GM12878 (cell line): ENCODE measurements around the gene VAV2. TPM values are rescaled to one million over a fixed set of nuclear protein-coding genes. Genes with fewer than 3 reads are reported as not detected.

Experiments used
- ATAC-seq: fragments of 200-7000 bp; cut with Tn5 transposase; 3 replicates; pipeline ENCODE4 v1.9.1; 2020; ENCODE audit warnings: mild to moderate bottlenecking, moderate library complexity
- BruUV-seq: library from RNA; stranded (reverse); fragments of 400-500 nt; replicated peaks from 2 replicates; lab custom pipeline; 2021; lab: Mats Ljungman, UMichigan
- CTCF ChIA-PET: fragments of 300-600 bp; sonication (Branson Sonifier 250); formaldehyde crosslinking; extraction: SDS; loops from one replicate; lab custom pipeline; 2021; ENCODE audit warnings: inconsistent platforms; lab: Yijun Ruan, JAX
- POLR2A ChIA-PET: fragments of 350-600 bp; formaldehyde crosslinking; extraction: SDS; loops from one replicate; lab custom pipeline; 2021; ENCODE audit warnings: inconsistent platforms; lab: Charles Lee
- RAD21 ChIA-PET: fragments of 300-600 bp; sonication (Branson Sonifier 250); formaldehyde crosslinking; loops from one replicate; lab custom pipeline; 2023; ENCODE audit warnings: antibody characterized with exemption; ENCODE audit not compliant: unreplicated experiment; lab: Charles Lee
- SMC1A ChIA-PET: fragments of 300-600 bp; sonication (Branson Sonifier 250); formaldehyde crosslinking; loops from one replicate; lab custom pipeline; 2023; ENCODE audit not compliant: unreplicated experiment, uncharacterized antibody; lab: Charles Lee
- DNase-seq: peaks from one replicate; pipeline ENCODE4 v3.0.0-alpha.2; 2011; ENCODE audit warnings: low read depth, low spot score
- FAIRE-seq: peaks from 3 replicates; lab custom pipeline; 2011; peaks lifted over from hg19 to GRCh38; lab: Jason Lieb, UNC
- H2AFZ ChIP-seq: 2 replicates; pipeline ENCODE4 v1.6.0; 2011; ENCODE audit warnings: low read depth, low read length, control low read depth; ENCODE audit not compliant: control insufficient read depth
- H3K27ac ChIP-seq: 2 replicates; pipeline ENCODE4 v1.5.1; 2011; ENCODE audit warnings: control low read depth; ENCODE audit not compliant: control insufficient read depth, insufficient read depth
- H3K27me3 ChIP-seq, 2 experiments: replicated peaks in 1 of 2; 2 replicates each; pipeline versions ENCODE4 v1.6.0 to v1.6.1; 2011; ENCODE audit warnings: low read length in 1 of 2; ENCODE audit not compliant: control insufficient read depth in 2 of 2, insufficient read depth in 2 of 2
- H3K36me3 ChIP-seq, 2 experiments: 2 replicates each; pipeline ENCODE4 v1.5.1; 2011; ENCODE audit warnings: low read length in 1 of 2; ENCODE audit not compliant: control insufficient read depth in 2 of 2, insufficient read depth in 2 of 2
- H3K4me1 ChIP-seq: 2 replicates; pipeline ENCODE4 v1.6.1; 2011; ENCODE audit warnings: mild to moderate bottlenecking, low read length, moderate library complexity, mixed read lengths; ENCODE audit not compliant: control insufficient read depth, insufficient read depth
- H3K4me2 ChIP-seq: 2 replicates; pipeline ENCODE4 v1.6.0; 2011; ENCODE audit warnings: control low read depth; ENCODE audit not compliant: control insufficient read depth, insufficient read depth
- H3K4me3 ChIP-seq: fragments of 200-600 bp; sonication (generic); 2 replicates; pipeline ENCODE4 v1.5.1; 2016
- H3K79me2 ChIP-seq: 2 replicates; pipeline ENCODE4 v1.6.0; 2011; ENCODE audit warnings: low read length; ENCODE audit not compliant: control insufficient read depth, insufficient read depth
- H3K9ac ChIP-seq: 2 replicates; pipeline ENCODE4 v1.8.0; 2011; ENCODE audit warnings: low read length, control low read depth, mixed read lengths; ENCODE audit not compliant: control insufficient read depth, insufficient read depth
- H3K9me3 ChIP-seq: replicated peaks from 3 replicates; pipeline ENCODE4 v1.5.1; 2011; ENCODE audit warnings: mild to moderate bottlenecking, low read length; ENCODE audit not compliant: control insufficient read depth, insufficient read depth
- H4K20me1 ChIP-seq: 2 replicates; pipeline ENCODE4 v1.6.0; 2011; ENCODE audit not compliant: control insufficient read depth, insufficient read depth
- E2F4 ChIP-seq: IDR thresholded peaks from 2 replicates; pipeline ENCODE4 v1.6.1; 2012; ENCODE audit warnings: low read depth, low read length, improper control_type of control experiment
- KAT2A ChIP-seq: conservative IDR thresholded peaks from 2 replicates; pipeline ENCODE4 v1.6.1; 2011; ENCODE audit warnings: low read depth, low read length; ENCODE audit not compliant: control insufficient read depth
- NFXL1 ChIP-seq: fragments of 450-650 bp; IDR thresholded peaks from 2 replicates; pipeline ENCODE4 v1.6.1; 2017; ENCODE audit warnings: antibody characterized with exemption, mild to moderate bottlenecking, borderline replicate concordance
- NR2C1 ChIP-seq: fragments of 450-650 bp; IDR thresholded peaks from 2 replicates; pipeline ENCODE4 v1.6.1; 2017; ENCODE audit warnings: antibody characterized with exemption, mild to moderate bottlenecking, moderate library complexity
- NR2F1 ChIP-seq: fragments of 450-650 bp; conservative IDR thresholded peaks from 2 replicates; pipeline ENCODE4 v1.6.1; 2017; ENCODE audit warnings: mild to moderate bottlenecking
- SMARCA5 ChIP-seq: fragments of 450-650 bp; IDR thresholded peaks from 2 replicates; pipeline ENCODE4 v1.6.1; 2017; ENCODE audit warnings: mild to moderate bottlenecking
- TCF7 ChIP-seq: IDR thresholded peaks from 2 replicates; pipeline ENCODE4 v1.6.1; 2014; ENCODE audit warnings: antibody characterized with exemption, borderline replicate concordance
- WGBS: methylation state at CpG from one replicate; pipeline ENCODE4 v1.1.6; 2016; ENCODE audit warnings: low lambda C conversion rate; ENCODE audit not compliant: insufficient replicate concordance, insufficient coverage; ENCODE audit errors: missing lambda C conversion rate; 5-methylcytosine and 5-hydroxymethylcytosine counted together
- in situ Hi-C: fragments of 300-500 bp; cut with MboI; formaldehyde crosslinking; loops from 9 replicates; pipeline ENCODE4 v1.14.3; 2018; ENCODE audit warnings: mixed read lengths
- intact Hi-C: fragments of 100-400 bp; cut with micrococcal nuclease; formaldehyde crosslinking; loops from one replicate; pipeline ENCODE4 v1.14.2; 2022; ENCODE audit not compliant: unreplicated experiment
- polyA plus RNA-seq, 11 experiments: library from polyadenylated mRNA; depleted of rRNA in 4 of 11; unstranded in 6 of 11; stranded (reverse) in 5 of 11; fragments of >200 nt; fragmentation: Nextera tagmentation in 4 of 11; fragmentation: Illumina TruSeq in 1 of 11; extraction: Ambion mirVana in 4 of 11; extraction: Trizol in 1 of 11; gene quantifications; 1 replicate in 1 of 11; 2 replicates in 10 of 11; pipeline versions ENCODE4 v1.2.1 to v1.2.3, GENCODE V29; 2011 to 2016; ENCODE audit warnings: inconsistent platforms in 2 of 11, missing spikeins in 2 of 11, low read depth in 1 of 11
- total RNA-seq, 4 experiments: library from RNA; depleted of rRNA in 3 of 4; stranded (reverse); fragments of >200 nt in 3 of 4; fragmentation: Illumina TruSeq in 1 of 4; extraction: Trizol in 1 of 4; gene quantifications; 2 replicates each; pipeline versions ENCODE4 v1.2.1 to v1.2.3, GENCODE V29; 2013 to 2021
- TF ChIP-seq, protein P1 (sequence below): fragments of 450-650 bp; formaldehyde crosslinking; IDR thresholded peaks from 2 replicates; pipeline ENCODE4 v1.4.0; 2020; ENCODE audit warnings: mild to moderate bottlenecking, moderate library complexity
- TF ChIP-seq, protein P2 (sequence below): fragments of 450-650 bp; IDR thresholded peaks from 2 replicates; pipeline ENCODE4 v1.6.1; 2016; ENCODE audit warnings: mild to moderate bottlenecking

Gene VAV2
- total and polyA plus RNA-seq, 10 of the 15 experiments (the other 5 are each of a cell fraction or from before 2014, with no cell fraction given): 0.13 to 43.9 (median 16.9) TPM

DNA sequence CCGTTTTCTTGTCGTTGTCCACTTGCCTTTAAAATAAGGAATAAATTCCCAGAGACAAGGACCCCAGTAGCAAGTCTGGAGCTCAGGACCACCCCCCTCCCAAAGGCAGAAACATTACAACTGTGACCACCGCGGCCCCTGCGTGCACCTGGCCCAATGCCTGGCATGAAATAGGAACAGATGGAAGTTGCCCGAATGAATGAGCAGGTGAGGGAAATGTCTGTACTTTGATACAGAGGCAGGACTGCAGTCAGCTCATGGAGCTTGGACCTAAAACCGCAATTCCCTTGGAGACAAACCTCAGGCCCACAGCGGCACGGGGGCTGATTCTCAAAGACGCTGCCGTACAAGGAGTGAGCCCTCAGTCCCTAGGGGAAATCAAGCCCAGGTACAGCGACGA, 198.7 kb downstream of the VAV2 start:
- no peak for DNase-seq
- ChIA-PET POLR2A (interaction anchor here (1.3 to 1.5 kb wide), 2 partner anchors 11 to 197 kb away, joined by 3 read pairs; no protein-coding TSS in a partner anchor), RAD21 (interaction anchor here (1.2 to 4.9 kb wide), 7 partner anchors 11 to 201 kb away, joined by 3 to 44 read pairs (median 6); no protein-coding TSS in a partner anchor), CTCF (interaction anchor here (1.1 to 4.5 kb wide), 6 partner anchors 11 to 201 kb away, joined by 3 to 50 read pairs (median 4); no protein-coding TSS in a partner anchor), SMC1A (interaction anchor here (0.6 to 2.3 kb wide), 3 partner anchors 48 to 202 kb away, joined by 3 to 18 read pairs (median 7); no protein-coding TSS in a partner anchor)
- TF ChIP-seq E2F4 (no peak), SMARCA5 (no peak), TCF7 (no peak), KAT2A (no peak), NR2C1 (no peak), NFXL1 (no peak), NR2F1 (no peak)
- TF ChIP-seq, protein P1, sequence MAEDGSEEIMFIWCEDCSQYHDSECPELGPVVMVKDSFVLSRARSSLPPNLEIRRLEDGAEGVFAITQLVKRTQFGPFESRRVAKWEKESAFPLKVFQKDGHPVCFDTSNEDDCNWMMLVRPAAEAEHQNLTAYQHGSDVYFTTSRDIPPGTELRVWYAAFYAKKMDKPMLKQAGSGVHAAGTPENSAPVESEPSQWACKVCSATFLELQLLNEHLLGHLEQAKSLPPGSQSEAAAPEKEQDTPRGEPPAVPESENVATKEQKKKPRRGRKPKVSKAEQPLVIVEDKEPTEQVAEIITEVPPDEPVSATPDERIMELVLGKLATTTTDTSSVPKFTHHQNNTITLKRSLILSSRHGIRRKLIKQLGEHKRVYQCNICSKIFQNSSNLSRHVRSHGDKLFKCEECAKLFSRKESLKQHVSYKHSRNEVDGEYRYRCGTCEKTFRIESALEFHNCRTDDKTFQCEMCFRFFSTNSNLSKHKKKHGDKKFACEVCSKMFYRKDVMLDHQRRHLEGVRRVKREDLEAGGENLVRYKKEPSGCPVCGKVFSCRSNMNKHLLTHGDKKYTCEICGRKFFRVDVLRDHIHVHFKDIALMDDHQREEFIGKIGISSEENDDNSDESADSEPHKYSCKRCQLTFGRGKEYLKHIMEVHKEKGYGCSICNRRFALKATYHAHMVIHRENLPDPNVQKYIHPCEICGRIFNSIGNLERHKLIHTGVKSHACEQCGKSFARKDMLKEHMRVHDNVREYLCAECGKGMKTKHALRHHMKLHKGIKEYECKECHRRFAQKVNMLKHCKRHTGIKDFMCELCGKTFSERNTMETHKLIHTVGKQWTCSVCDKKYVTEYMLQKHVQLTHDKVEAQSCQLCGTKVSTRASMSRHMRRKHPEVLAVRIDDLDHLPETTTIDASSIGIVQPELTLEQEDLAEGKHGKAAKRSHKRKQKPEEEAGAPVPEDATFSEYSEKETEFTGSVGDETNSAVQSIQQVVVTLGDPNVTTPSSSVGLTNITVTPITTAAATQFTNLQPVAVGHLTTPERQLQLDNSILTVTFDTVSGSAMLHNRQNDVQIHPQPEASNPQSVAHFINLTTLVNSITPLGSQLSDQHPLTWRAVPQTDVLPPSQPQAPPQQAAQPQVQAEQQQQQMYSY (CRISPR knock-in tag): no peak
- TF ChIP-seq, protein P2, sequence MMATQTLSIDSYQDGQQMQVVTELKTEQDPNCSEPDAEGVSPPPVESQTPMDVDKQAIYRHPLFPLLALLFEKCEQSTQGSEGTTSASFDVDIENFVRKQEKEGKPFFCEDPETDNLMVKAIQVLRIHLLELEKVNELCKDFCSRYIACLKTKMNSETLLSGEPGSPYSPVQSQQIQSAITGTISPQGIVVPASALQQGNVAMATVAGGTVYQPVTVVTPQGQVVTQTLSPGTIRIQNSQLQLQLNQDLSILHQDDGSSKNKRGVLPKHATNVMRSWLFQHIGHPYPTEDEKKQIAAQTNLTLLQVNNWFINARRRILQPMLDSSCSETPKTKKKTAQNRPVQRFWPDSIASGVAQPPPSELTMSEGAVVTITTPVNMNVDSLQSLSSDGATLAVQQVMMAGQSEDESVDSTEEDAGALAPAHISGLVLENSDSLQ: no peak
- H3K4me2 ChIP-seq: peak overlapping the region; percentile 1; the same call in 1 of the 2 replicates
- no peak overlapping the region; the same call in 1 of the 2 replicates for H3K4me3 ChIP-seq
- no peaks in the 10 kb centered on the region for H3K27me3 ChIP-seq
- H4K20me1 ChIP-seq: no peaks in the 10 kb centered on the region
- no peak overlapping the region; the same call in 1 of the 2 replicates for H3K9ac ChIP-seq
- H3K27ac ChIP-seq: peak overlapping the region; percentile 14
- in situ Hi-C loops (no loop called here), intact Hi-C loops (loop anchor here (1.0 to 10.0 kb wide), 2 partner anchors 201 to 301 kb away; no protein-coding TSS in a partner anchor)
- BruUV-seq: no TSS peak
- H3K36me3 ChIP-seq: peaks cover 0 to 22% of the 10 kb centered on the region in 2 experiments; a peak in 2 of 4 replicates
- 24% methylated on average over 13 of the region's 13 CpGs for WGBS
- H2AFZ ChIP-seq: no peak overlapping the region
- no peaks in the 10 kb centered on the region for H3K79me2 ChIP-seq
- ATAC-seq: no peak
- H3K9me3 ChIP-seq: no peaks in the 10 kb centered on the region
- peaks cover 14% of the 10 kb centered on the region for H3K4me1 ChIP-seq
- no peak for FAIRE-seq
